ENCODE results near the gene MCF2L.

The MCF2L gene

GRCh38 chr13:113058988-113059850, 90.2 kb downstream of the MCF2L start:
- TF ChIP-seq, protein P1, sequence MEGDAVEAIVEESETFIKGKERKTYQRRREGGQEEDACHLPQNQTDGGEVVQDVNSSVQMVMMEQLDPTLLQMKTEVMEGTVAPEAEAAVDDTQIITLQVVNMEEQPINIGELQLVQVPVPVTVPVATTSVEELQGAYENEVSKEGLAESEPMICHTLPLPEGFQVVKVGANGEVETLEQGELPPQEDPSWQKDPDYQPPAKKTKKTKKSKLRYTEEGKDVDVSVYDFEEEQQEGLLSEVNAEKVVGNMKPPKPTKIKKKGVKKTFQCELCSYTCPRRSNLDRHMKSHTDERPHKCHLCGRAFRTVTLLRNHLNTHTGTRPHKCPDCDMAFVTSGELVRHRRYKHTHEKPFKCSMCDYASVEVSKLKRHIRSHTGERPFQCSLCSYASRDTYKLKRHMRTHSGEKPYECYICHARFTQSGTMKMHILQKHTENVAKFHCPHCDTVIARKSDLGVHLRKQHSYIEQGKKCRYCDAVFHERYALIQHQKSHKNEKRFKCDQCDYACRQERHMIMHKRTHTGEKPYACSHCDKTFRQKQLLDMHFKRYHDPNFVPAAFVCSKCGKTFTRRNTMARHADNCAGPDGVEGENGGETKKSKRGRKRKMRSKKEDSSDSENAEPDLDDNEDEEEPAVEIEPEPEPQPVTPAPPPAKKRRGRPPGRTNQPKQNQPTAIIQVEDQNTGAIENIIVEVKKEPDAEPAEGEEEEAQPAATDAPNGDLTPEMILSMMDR (IDR thresholded peaks at IDR 0.05) = no peak

DNA sequence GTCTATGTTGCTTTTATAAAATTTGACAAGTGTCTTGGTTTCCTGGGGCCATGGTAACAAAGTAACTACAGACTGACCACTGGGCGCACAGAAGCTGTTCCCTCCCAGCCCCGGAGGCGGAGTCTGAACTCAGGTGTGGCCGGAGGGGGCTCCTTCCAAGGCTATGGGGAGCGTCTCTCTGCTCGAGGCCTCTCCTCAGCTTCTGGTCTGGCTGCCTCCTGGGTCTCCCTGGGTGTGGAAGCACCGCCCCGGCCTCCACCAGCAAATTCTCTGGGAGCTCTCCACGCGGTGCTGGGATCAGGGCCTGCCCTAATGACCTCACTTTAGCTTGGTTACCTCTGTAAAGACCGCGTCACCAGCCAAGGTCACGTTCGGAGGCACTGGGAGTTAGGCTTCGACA, 90.9 kb downstream of the MCF2L start:
- TF ChIP-seq, protein P1 (IDR thresholded peaks at IDR 0.05) = no peak

DNA sequence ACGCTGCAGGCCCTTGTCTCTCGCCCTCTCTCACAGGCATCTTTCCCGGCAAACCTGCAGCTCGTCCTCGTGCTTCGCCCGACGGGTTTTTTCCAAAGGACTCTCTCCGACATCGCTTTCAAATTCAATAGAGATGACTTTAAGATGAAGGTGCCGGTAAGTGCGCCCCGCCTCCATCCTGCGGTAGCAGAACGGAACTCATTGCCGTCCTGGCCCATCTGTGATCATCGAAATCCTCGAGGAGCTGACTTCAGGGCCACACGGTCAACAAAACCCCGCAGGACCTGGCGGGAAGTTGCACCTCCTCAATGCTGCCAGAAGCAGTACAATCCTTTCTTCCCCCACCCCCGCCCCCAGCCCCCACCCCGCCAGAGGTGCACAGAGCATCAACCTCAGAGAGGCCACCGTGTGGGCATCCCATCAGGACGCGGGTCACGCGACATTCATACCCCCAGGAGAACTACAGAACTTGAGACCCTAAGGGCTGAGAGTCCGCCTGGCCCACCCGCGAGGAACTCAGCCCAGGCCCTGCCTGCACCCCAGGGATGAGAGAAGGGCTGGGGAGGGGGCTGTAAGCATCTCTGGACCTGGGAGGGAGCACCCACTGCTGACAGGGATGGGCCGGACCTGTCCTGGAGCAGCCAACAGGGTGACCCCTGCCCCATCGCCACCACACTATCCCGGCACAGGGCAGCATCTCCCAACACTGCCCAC, 91.7 kb downstream of the MCF2L start:
- TF ChIP-seq, protein P1 (IDR thresholded peaks at IDR 0.05) = no peak

DNA sequence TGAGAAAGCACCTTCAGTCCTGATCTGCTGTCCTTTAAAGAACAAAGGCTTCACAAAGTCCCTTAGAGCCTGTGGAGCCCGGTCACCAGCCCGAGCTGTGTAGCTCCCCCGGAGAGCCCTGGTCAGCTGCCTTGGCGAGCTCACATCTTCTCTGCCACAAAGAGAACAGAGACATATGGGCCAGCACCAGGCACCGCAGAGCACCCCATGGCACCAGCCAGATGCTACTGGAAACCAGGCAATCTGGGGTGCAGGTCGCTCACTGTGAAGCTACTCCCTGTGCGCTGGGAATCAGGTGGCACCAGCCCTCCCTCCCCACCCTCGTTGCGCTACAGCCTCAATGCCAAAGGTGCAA, 92.2 kb downstream of the MCF2L start:
- TF ChIP-seq, protein P1 (IDR thresholded peaks at IDR 0.05) = no peak

GRCh38 chr13:113061796-113062425, 92.9 kb downstream of the MCF2L start:
- TF ChIP-seq, protein P1 (IDR thresholded peaks at IDR 0.05) = no peak

- TF ChIP-seq, protein P1 (IDR thresholded peaks at IDR 0.05) = no peak
These were observed 93.7 kb downstream of the MCF2L start for GRCh38 chr13:113062691-113063090.

DNA sequence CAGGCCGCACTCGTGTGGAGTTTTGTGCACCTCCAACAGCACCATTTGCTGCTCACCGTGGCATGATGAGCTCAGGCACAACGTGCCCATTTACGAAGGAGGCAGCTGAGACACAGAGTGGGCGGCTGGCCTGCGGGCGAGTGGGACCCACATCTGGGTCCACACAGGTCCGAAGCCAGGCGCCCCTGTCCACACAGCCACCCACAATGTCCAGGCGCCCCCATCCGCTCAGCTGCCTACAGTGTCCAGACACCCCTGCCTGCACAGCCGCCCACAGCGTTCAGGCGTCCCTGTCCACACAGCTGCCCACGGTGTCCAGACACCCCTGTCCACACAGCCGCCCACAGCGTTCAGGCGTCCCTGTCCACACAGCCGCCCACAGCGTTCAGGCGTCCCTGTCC, 94.1 kb downstream of the MCF2L start:
- TF ChIP-seq, protein P1 (IDR thresholded peaks at IDR 0.05) = no peak

All from LNCAP (cell line).